IPS-18a (cell line): ENCODE data around the gene LAMA5.

Experiments used
- H3K27ac ChIP-seq: one replicate; pipeline ENCODE4 v1.5.1; 2013; ENCODE audit warnings: low read length
- H3K27me3 ChIP-seq: one replicate; pipeline ENCODE4 v1.6.1; 2013; ENCODE audit warnings: mild to moderate bottlenecking, low read length; ENCODE audit not compliant: control insufficient read depth, insufficient read depth
- H3K36me3 ChIP-seq: one replicate; pipeline ENCODE4 v1.6.1; 2013; ENCODE audit warnings: low read depth, low read length; ENCODE audit not compliant: control insufficient read depth
- H3K4me1 ChIP-seq: one replicate; pipeline ENCODE4 v1.6.1; 2013; ENCODE audit warnings: low read depth, low read length; ENCODE audit not compliant: control insufficient read depth
- H3K4me3 ChIP-seq: one replicate; pipeline ENCODE4 v1.5.1; 2013; ENCODE audit warnings: low read length
- H3K9ac ChIP-seq: one replicate; pipeline ENCODE4 v1.6.1; 2013; ENCODE audit warnings: mild to moderate bottlenecking, low read length, moderate library complexity
- H3K9me3 ChIP-seq: one replicate; pipeline ENCODE4 v1.6.1; 2013; ENCODE audit warnings: low read depth, low read length; ENCODE audit not compliant: control insufficient read depth

Gene LAMA5

DNA sequence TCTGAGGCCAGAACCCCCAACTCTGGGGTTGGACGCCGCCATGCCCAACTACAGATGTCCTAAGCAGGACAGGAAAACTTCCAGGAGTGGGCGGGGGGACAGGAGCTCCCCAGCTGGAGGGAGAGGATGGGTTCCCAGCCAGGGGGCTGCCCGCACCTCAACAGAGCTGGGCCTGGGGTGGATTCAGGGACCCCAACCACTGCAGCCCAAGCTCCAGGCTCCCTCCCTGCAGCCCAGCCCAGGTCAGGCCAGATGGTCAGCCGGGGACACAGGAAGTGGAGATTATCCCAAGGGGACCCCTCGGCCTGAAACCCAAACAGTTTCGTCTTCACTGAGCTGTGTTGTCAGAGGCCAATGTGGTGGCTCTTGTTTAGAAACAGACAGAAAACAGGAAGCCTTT, 9.4 kb downstream of the LAMA5 start:
- Histone ChIP-seq H3K4me1 (peaks cover 41% of the 10 kb centered on the region), H3K9me3 (no peaks in the 10 kb centered on the region), H3K4me3 (no peak overlapping the region), H3K27ac (no peak overlapping the region), H3K9ac (no peak overlapping the region), H3K27me3 (no peaks in the 10 kb centered on the region), H3K36me3 (no peaks in the 10 kb centered on the region)

DNA sequence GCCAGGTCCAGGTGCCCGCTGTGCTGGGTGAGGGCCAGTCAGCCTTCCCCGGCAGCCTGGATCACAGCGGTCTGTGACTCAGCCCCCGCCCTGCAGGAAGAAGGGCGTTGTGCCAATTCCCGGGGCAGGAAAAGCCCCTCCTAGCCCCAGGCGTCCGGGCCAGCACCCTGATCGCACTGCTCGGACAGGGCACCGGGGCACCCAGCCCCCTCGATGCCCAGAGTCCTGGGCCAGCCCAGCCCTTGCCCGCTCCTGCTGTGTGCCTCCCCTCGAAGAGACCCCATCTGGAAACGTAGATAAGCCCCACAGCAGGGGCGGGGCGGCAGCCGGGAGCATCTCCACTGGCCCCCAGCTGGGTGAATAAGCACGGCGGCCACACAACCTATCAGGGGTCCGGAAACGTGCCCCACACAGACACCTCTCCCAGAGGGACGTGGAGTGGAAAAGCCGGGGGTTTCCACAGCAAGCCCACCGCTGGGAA, 9.9 kb downstream of the LAMA5 start:
- H3K27ac ChIP-seq = no peak overlapping the region
- H3K36me3 ChIP-seq = no peaks in the 10 kb centered on the region
- no peaks in the 10 kb centered on the region for H3K9me3 ChIP-seq
- H3K27me3 ChIP-seq = no peaks in the 10 kb centered on the region
- H3K4me1 ChIP-seq = peaks cover 39% of the 10 kb centered on the region
- no peak overlapping the region for H3K4me3 ChIP-seq
- no peak overlapping the region for H3K9ac ChIP-seq

DNA sequence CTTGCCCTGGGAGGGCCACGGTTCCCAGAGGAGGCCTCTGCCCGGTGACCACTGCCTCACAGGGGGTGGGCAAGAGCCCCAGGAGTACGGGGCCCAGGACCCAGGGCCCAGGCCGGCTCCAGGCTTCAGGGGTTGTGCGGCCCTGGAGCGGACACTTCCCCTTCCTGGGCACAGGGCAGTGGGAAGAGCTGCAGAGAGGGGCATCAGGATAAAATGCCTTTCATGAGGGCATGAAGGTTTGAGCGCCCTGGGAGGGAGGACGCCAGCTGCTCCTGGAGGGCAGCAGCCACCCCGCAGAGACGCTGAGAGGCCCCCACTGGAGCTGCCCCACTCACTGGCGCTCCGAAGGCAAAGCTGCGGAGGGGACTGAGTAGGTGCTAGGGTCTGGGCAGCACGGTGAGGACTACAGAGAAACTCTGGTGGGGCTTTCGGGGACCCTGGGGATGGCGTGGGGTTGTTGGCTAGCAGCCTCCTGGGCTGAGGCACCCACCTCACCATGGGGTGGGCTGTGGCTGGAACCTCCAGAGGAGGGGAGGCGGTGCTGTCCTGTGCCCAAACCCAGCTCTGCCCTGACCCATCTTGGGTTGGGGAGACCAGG, 10.4 kb downstream of the LAMA5 start:
- Histone ChIP-seq H3K9ac (no peak overlapping the region), H3K4me3 (no peak overlapping the region), H3K27me3 (no peaks in the 10 kb centered on the region), H3K9me3 (no peaks in the 10 kb centered on the region), H3K36me3 (no peaks in the 10 kb centered on the region), H3K4me1 (peaks cover 36% of the 10 kb centered on the region), H3K27ac (no peak overlapping the region)

DNA sequence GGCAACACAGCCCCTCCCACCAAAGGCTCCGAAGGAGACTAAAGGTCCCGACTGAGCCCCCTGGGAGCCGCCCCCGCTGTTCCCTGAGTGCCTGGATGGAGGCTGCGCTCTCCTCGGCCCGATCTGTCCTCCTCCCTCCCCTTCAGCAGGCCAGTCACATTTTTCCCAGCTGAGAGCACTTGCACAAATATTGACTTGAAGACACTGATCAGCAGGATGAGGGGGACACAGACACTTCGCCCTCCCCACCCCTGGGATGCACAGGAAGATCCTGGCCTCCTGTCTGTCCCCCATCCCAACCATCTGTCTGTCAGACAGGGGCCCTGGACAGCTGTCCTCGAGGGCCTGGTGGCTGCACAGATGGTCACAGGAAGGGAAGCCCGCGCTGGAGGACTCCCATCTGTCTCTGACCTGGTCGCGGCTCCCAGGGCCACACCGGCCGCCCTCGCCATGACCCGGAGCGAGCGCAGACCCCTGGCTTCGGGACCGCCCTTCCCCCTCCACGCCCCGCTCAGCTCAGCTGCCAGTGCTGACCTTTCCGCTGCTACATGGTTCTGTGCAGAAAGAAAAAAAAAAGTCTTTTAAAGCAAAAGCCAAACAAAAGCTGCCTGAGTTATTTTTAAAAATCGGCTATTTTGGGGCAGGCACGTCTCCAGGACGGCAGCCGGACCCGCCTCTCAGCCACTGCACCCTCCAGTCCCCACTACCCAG, 11.1 kb downstream of the LAMA5 start:
- H3K9me3 ChIP-seq = no peaks in the 10 kb centered on the region
- H3K36me3 ChIP-seq = peaks cover 6% of the 10 kb centered on the region
- H3K27ac ChIP-seq = no peak overlapping the region
- no peak overlapping the region for H3K4me3 ChIP-seq
- no peaks in the 10 kb centered on the region for H3K27me3 ChIP-seq
- H3K9ac ChIP-seq = no peak overlapping the region
- H3K4me1 ChIP-seq = peaks cover 29% of the 10 kb centered on the region

DNA sequence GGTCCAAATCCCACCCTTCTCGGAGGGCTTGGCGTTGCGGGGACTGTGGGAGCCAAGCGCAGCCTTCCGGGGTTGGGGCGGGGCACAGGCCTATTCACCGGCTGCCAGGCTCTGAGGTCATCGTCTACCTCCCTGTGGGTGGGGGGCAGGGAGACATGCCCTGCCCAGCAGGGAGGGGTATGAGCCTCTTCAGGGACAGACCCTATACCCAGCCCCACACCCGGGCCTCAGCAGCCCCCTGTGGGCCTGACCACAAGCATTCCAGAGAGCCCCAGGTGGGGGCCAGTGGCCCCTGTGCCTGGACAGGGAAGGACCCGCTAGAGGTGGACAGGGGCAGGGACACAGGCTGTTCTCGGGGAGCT, 11.6 kb downstream of the LAMA5 start:
- Histone ChIP-seq H3K9me3 (no peaks in the 10 kb centered on the region), H3K36me3 (peaks cover 12% of the 10 kb centered on the region), H3K4me1 (peaks cover 25% of the 10 kb centered on the region), H3K27me3 (no peaks in the 10 kb centered on the region), H3K27ac (no peak overlapping the region), H3K4me3 (no peak overlapping the region), H3K9ac (no peak overlapping the region)

DNA sequence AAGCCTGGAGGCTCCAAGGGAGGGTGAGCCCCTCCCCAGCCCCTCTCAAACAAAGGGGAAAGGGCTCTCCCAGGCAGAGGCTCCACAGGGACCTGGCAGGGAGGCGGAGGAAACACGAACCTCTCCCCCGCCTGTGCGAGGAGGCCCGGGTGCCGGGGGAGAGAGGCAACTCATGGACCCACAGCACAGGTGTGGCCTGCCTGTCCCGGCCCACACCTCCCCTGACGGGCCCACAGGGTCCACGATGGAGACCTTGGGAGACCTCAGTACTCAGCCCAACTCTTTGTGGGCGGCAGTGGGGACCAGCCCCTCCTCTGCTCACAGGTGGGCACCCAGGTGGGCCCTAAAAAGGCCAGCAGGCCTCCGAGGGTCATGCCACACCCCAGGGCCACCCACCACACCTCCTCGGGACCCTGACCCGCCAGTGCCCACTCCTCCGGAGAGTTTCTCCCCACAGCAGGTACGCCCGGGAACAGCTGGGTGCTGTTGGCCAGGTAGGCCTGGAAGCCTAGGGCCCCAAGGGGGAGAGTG, 12.2 kb downstream of the LAMA5 start:
- H3K9me3 ChIP-seq = no peaks in the 10 kb centered on the region
- H3K36me3 ChIP-seq = peaks cover 15% of the 10 kb centered on the region
- H3K4me1 ChIP-seq = peaks cover 25% of the 10 kb centered on the region
- no peak overlapping the region for H3K27ac ChIP-seq
- no peak overlapping the region for H3K9ac ChIP-seq
- H3K4me3 ChIP-seq = no peak overlapping the region
- H3K27me3 ChIP-seq = no peaks in the 10 kb centered on the region

DNA sequence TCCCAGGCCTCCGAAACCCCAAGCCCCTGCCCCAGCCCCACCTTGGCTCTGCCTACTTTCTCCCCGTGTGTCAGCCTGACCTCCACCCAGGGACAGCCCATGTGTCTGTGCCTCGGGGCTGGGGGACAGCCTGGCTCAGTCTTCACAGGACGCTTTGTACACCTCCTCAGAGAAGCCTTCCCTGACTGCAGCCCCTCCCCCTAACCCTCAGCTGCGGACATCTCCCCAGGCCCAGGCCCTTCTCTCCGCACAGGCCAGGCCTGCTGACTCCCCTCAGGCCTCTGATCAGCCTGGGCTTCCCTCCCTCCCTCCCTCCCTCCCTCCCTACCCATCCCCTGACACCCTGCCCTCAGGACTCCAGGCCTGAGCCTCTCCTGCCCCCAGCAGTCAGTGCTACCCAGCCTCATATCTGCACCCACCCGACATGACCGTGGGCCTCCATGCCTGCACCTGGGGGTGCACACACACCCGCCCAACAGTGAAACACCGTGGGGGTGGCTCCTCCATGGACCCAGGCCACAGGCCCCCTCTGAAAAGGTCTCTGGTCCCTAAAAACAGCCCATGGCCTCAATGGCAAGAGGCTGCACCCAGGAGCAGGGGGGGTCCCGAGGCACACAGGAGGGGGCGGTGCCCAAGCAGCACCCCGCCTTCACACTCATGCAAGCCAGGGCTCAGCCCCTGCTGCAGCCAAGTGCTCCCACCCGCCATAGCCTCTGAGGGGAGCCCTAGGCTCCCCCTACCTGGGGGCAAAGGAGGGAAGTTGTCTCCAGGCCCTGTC, 12.9 kb downstream of the LAMA5 start:
- Histone ChIP-seq H3K27me3 (no peaks in the 10 kb centered on the region), H3K9ac (no peak overlapping the region), H3K4me1 (peaks cover 23% of the 10 kb centered on the region), H3K36me3 (peaks cover 15% of the 10 kb centered on the region), H3K4me3 (no peak overlapping the region), H3K9me3 (no peaks in the 10 kb centered on the region), H3K27ac (no peak overlapping the region)

DNA sequence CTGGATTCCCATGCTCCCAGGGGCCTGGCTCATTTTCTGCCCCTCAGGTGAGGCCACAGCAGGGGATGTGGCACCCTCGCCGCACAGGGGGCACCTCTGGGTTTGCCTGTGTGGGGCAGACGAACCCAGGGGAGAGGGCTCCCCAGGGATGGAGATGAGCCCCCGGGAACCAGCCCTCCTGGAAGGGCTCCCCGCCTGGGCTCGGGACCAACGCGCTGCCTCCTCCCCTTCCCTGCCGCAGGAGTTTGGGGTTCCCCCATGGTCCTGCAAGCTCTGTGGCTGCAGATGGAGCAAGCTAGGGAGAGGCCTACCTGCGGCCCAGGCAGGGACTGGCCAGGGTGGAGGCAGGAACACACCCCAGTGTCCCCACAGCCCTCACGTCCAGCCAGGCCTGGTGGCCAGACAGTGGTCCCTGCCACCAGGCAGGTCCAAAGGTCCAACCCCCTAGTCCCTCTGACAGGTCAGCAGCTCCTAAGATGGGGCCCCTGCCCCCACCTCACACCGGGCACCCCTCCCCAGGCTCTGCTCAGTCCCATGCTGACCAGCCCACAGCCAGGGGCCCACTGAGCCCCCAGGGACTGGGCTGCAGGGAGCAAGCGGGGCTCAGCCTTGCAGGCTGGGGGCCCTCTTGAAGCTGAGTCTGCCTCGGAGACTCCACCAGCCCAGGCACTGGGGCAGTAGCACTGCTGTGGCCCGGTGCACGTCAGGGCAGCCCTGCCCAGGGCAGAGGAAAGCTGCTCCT, 13.7 kb downstream of the LAMA5 start:
- peaks cover 18% of the 10 kb centered on the region for H3K4me1 ChIP-seq
- no peak overlapping the region for H3K27ac ChIP-seq
- H3K4me3 ChIP-seq = no peak overlapping the region
- H3K9me3 ChIP-seq = no peaks in the 10 kb centered on the region
- peaks cover 15% of the 10 kb centered on the region for H3K36me3 ChIP-seq
- H3K9ac ChIP-seq = no peak overlapping the region
- no peaks in the 10 kb centered on the region for H3K27me3 ChIP-seq

DNA sequence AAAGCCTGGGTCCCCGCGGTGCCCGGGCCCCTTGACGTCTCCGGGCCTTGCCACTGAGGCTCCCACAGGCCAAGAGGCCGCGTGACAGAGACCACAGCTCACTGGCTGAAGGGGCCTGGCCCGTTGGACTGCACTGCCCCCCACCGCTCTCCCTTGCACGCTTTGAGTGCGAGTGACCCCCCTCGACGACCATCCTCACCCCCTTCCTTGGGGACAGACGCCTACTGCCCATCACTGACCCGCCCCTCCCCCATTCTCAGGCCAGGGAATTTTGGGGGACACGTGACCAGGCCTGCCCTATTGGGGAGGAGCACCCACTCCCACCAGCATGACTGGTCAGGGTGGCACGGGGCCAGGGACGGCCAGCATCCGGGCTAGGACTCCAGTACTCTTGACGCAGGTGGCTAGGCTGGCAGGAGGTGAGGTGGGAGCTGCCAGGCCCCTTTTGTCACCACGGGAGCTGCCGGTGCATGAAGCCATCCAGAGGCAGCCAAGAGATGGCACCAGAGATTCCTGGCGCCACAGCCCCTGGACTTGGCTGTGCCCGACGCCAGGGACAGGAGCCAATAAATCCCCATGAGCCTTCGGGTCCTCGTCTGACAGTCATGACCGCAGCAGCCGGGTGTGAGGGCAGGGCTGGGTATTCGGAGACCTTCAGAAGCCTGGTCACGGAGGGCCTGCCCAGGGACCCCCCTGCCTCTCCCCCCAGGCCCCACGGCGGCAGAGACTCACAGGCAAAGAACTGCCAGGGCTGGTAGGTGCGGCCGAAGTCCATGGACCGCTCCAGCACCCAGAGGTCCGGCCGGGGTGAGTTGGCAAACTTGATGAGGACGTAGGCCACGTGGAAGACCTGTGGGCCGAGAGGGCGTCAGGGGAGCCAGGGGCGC, 14.5 kb downstream of the LAMA5 start:
- Histone ChIP-seq H3K4me1 (peaks cover 18% of the 10 kb centered on the region), H3K9me3 (no peaks in the 10 kb centered on the region), H3K27ac (no peak overlapping the region), H3K27me3 (no peaks in the 10 kb centered on the region), H3K9ac (no peak overlapping the region), H3K4me3 (no peak overlapping the region), H3K36me3 (peaks cover 15% of the 10 kb centered on the region)

DNA sequence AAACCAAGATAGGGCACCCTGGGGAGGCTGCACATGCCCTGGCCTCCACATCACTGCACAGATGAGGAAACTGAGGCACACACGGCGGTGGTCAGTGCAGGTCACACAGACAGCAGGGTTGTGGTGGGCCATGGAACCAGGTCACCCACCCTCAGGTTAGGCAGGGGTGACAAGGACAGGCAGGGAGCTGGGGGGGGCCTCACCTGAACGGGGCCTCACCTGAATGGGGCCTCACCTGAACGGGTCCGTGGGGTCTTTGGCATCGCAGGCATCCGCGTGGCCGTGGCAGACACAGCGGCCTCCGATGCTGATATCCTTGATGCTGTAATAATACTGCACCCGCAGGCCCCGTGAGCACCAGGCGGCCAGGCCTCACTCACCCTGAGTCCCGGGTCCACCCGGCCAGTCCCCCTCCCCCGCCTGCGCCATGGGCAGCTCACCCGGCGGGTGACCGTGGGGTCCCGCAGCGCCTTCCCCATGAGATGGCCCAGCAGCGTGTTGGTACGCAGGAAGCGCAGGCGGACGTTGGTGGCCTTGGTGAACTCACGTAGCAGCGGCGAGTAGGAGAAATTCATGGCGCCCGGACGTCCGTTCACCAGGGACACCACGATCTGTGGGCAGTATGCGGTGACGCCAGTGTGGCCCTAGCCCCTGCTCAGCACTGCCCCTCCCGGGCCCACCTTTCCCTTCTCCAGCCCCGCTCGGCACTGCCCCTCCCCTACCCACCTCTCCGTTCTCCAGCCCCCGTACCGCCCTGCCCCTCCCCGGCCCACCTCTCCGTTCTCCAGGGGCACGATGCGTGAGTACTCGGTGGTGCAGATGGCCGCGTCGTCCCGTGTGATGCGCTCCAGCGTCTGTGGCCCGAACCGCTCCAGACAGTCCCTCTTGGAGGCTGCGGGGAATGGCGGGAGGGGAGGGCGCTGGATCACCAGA, 15.4 kb downstream of the LAMA5 start:
- H3K9ac ChIP-seq = no peak overlapping the region
- no peak overlapping the region for H3K4me3 ChIP-seq
- no peaks in the 10 kb centered on the region for H3K27me3 ChIP-seq
- H3K27ac ChIP-seq = no peak overlapping the region
- no peaks in the 10 kb centered on the region for H3K9me3 ChIP-seq
- peaks cover 18% of the 10 kb centered on the region for H3K4me1 ChIP-seq
- peaks cover 19% of the 10 kb centered on the region for H3K36me3 ChIP-seq
